Measurements from ENCODE around the gene ALPI.

DNA sequence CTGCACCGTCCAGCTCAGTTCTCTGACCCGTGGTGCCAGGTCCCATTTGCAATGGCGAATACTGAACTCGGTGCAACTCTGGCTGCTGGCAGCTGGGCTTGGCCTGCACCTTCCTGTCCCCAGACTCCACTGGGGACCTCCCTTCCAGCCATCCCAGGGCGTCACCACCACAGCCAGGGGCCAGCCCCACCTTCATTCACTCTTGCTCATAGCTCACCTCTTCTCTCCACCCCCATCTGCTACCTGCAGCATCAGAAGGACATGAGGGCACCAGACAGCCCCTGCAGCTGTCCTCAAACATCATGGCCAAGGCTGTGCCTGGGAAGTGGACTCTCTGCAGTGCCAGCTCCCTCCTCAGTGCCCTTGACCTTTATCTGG lies 16.2 kb upstream of the ALPI start:
- TF ChIP-seq, protein P1, sequence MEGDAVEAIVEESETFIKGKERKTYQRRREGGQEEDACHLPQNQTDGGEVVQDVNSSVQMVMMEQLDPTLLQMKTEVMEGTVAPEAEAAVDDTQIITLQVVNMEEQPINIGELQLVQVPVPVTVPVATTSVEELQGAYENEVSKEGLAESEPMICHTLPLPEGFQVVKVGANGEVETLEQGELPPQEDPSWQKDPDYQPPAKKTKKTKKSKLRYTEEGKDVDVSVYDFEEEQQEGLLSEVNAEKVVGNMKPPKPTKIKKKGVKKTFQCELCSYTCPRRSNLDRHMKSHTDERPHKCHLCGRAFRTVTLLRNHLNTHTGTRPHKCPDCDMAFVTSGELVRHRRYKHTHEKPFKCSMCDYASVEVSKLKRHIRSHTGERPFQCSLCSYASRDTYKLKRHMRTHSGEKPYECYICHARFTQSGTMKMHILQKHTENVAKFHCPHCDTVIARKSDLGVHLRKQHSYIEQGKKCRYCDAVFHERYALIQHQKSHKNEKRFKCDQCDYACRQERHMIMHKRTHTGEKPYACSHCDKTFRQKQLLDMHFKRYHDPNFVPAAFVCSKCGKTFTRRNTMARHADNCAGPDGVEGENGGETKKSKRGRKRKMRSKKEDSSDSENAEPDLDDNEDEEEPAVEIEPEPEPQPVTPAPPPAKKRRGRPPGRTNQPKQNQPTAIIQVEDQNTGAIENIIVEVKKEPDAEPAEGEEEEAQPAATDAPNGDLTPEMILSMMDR (IDR thresholded peaks at IDR 0.05; ENCODE audit: extremely low read depth in 1 of 2, insufficient read depth in 1 of 2, low read depth in 1 of 2, low read length in 2 of 2) = no peak
- TF ChIP-seq MYC (IDR thresholded peaks at IDR 0.05; ENCODE audit: low read depth, low read length) = no peak
- TF ChIP-seq, protein P2, sequence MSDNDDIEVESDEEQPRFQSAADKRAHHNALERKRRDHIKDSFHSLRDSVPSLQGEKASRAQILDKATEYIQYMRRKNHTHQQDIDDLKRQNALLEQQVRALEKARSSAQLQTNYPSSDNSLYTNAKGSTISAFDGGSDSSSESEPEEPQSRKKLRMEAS (IDR thresholded peaks at IDR 0.05; ENCODE audit: insufficient read depth, insufficient read length) = no peak
- TF ChIP-seq GATA2 (IDR thresholded peaks at IDR 0.05; ENCODE audit: insufficient read depth, insufficient read length, low read depth, low read length) = no peak
- TF ChIP-seq FOS (IDR thresholded peaks at IDR 0.05; ENCODE audit: borderline replicate concordance, insufficient read depth, low read length) = no peak
- no peak for TF ChIP-seq EZH2 (IDR thresholded peaks at IDR 0.05; ENCODE audit: borderline replicate concordance, low read depth, low read length, severe bottlenecking)
- no peak for TF ChIP-seq POLR2A (IDR thresholded peaks at IDR 0.05; ENCODE audit: low read depth, low read length)
- no peak for TF ChIP-seq POLR2AphosphoS5 (IDR thresholded peaks at IDR 0.05; ENCODE audit: insufficient read depth, low read depth, low read length)

All from endothelial cell of umbilical vein (primary cell).